Activated gamma-delta T cell (primary cell): ENCODE results near the gene MRPL40.
A peak's percentile ranks its signal among the peaks of the same experiment; 100 is the strongest.

Experiments used
- DNase-seq: peaks from one replicate; lab custom pipeline; 2025; lab: John Stamatoyannopoulos, UW
- total RNA-seq, 2 donors: gene quantifications; one replicate each; lab custom pipeline; 2026; lab: John Stamatoyannopoulos, UW

The MRPL40 gene
- total RNA-seq: 14.0 to 15.3 reads per million in 2 donors

DNA sequence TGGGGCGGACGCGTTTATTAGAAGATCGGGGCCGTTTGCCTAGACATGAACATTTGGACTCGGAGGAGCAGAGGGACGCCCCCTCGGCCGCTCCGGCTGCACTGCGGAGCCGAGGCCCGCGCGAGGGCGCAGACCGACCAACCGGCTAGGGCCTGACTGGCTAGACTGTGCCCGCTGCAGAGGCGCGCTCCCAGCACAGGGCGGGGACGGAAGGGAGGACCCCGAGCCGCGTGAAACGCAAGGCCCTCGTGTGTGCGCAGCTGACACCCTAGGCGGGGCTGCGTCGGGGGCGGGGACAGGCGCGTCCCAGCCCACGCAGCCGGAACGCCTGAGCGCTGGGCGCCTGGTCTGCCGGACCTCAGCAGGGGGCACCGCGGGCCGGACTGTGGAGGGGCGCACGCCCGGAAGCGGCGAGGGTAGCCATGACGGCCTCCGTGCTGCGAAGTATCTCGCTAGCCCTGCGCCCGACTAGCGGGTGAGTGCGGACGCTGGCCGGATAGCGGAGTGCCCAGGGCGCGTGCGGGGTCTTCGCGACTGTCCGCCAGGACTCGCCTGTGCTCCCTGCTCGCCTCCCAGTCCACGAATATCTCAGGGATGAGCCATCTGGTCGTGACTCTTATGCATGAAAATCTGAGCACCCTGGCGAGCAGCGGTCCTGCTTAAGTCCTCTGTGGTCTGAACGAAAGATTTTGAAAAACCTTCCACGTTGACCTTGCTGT lies at the start of gene MRPL40:
Gene MRPL40 (plus strand): TSS at position 413 of the 719 bp plus-strand sequence. CDS start 10 bp downstream, at position 423.
- DNase-seq: peak; percentile 77

- no peak for DNase-seq
These were observed 49.1 kb upstream of the MRPL40 start for GRCh38 chr22:19383292-19383691.

- no peak for DNase-seq
These were observed 47.0 kb upstream of the MRPL40 start for GRCh38 chr22:19385221-19385906.

GRCh38 chr22:19386248-19386647 lies 46.1 kb upstream of the MRPL40 start:
- no peak for DNase-seq

DNA sequence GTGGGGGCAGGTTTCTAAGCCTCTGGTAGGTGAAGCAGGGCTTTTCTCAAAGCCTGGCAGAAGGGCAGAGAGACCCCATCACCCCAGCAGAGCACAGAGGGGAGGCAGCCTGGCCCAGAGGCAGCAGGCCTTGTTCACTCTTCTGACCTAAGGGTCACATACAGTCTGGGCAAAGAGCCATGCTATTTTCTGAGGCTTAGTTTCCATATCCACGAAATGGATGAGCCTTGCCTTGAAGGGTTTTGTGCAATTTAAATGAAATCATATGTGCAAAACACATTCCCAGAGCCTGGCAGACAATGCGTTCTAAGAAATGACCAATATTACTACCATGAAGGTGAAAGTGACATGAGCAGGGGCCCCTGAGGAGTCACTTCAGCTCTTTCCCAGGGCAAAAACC lies 45.3 kb upstream of the MRPL40 start:
- DNase-seq: no peak

DNA sequence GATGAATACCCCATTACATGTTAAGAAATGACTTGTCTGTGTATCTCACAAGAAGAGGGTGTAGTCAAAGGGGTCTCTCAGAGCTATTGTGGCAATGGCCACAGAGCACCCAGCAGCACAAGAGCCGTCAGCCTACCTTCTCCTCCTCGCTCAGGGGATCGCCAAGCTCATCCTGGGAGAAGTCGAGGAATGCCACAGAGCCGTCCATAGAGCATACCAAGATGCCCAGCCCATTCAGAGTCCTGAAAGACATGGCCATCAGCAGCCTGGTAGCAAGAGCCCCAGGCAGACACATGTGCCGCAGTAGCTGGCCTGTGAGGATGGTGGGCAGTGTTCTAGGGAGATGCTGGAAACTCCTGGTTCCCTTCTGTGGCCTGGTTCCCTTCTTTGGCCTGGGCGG lies 44.8 kb upstream of the MRPL40 start:
- no peak for DNase-seq

DNA sequence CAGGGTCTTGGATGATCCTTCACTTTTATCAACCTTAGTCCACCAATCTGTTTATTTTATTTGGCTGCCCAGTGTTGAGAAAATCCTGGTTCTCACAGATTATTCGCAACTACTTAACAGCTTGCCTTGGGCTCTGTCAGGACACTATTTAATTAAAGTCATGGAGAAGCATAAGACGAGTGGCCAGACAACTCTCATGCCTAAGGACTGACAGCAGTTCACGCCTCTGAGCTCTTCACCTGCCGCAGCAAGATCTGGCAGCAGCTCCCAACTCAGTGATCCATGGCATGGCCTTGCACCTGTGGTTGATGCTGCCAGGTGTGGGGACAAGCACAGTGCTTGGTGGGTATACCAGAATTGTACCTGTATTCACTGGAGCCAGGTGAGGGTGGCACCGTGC lies 38.6 kb upstream of the MRPL40 start:
- no peak for DNase-seq

DNA sequence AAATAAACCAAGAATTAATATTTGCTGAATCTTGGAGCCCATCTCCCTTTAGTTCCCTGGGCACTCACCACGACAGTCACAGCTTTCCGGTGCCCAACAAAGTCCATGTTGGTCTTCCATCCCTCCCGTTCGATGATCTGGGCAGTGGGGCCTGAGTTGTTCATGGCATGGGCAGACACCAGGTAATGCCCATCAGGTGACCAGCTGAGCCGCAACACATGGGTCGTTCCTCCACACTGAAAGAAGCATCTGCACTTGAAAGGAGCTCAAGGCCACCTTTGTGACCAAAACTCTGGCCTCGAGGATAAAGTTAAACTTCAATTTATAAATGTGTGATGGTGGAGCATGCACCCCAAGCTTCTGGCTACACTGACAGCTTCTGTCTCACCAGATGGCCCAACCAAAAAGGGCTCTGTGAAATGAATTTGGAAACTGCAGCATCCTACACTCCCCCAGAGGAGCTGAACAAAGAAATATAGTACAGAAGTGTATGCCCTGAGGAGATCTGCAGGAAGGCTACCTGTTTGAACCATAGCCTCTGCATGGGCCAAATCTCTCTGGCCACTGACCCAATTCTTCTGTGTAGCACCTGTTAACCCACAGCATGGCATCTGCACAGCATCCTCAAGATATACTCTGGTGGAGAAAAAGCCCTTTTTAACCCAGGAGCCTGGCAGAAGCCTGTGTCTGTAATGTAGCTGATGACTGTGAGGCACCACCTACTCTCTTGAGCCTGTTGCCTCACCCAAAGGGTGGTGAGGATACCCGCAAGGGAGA lies 37.9 kb upstream of the MRPL40 start:
- DNase-seq: no peak

- no peak for DNase-seq
These were observed 37.1 kb upstream of the MRPL40 start for GRCh38 chr22:19395276-19395675.

DNA sequence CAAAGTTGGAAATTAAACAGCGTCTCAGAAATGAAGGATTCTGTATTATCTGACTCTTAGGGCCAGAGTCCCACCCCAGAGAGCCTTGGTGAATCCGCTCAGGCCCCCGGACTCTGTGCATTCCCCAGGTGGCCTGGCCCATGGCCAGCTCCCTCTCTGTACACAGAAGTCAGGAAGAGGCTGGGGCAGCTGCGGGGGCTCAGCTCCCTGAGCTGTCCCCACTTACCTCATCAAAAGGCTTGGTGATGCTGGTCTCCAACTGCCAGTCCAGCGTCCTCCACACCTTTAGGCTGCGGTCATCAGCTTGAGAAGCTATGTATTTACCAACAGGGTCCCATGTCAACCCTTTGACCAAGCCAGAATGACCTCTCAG lies 35.8 kb upstream of the MRPL40 start:
- DNase-seq: no peak

- no peak for DNase-seq
These were observed 35.2 kb upstream of the MRPL40 start for GRCh38 chr22:19396934-19397733.

- no peak for DNase-seq
These were observed 34.6 kb upstream of the MRPL40 start for GRCh38 chr22:19397734-19398104.

DNA sequence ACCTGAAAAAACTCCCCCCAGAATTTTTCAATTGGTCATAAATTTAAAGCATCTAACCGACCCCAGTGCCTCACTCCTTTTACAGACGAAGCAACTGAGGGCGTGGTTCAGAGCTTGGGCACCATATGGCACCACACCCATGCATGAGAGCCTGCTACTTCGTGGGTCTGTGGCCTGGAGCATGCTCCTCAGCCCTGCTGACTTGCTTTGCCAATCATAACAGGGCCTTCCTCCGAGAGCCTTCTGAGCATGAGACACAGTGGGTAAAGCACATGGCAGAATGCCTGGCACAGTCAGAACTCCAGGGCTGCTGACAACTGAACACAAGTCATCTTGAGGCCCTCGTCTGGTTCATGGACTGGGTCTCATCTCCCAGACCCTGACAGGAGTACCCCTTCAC lies 34.1 kb upstream of the MRPL40 start:
- no peak for DNase-seq

GRCh38 chr22:19398652-19399051 lies 33.7 kb upstream of the MRPL40 start:
- no peak for DNase-seq

DNA sequence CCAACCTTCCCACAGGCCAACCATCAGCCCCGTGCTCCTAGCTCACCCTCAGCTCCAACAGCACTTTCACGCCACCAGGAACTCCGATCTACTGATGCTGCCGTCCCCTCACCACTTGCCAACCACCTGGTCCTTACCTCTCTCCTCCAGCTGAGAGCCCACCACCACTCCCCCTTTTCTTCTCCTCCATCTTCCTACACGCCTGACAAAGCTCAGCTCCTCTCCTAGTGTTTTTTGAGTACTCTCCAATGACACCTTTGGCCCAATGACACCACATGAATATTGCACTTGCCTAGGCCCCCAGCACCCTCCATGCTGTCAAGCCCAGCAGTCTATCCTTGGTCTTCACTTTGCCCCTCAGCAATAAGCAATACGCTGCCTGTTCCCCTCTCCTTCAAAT lies 31.5 kb upstream of the MRPL40 start:
- DNase-seq: no peak

- DNase-seq: no peak
These were observed 30.9 kb upstream of the MRPL40 start for GRCh38 chr22:19401483-19401882.

DNA sequence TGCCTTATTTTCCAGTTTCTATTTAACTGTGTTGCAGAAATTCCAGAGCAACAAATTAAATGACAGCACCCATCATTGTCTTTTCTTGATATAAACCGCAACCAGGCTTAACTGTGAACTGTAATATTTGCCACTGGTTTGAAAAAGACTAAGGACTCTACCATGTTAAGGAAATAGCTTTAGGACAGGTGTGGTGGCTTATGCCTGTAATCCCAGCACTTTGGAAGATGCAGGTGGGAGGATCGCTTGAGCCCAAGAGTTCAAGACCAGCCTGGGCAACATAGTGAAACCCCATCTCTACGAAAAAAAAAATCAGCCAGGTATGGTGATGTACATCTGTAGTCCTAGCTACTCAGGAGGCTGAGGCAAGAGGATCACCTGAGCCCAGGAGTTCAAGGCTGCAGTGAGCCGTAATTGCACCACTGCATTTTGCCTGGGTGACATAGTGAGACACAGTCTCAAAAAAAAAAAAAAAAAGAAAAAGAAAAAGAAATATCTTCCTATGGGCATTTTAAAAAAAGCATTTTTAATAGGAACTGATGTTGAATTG lies 29.6 kb upstream of the MRPL40 start:
- no peak for DNase-seq

GRCh38 chr22:19404676-19405075 lies 27.7 kb upstream of the MRPL40 start:
- DNase-seq: no peak

GRCh38 chr22:19405133-19405532 lies 27.2 kb upstream of the MRPL40 start:
- DNase-seq: no peak

GRCh38 chr22:19405652-19406051 lies 26.7 kb upstream of the MRPL40 start:
- no peak for DNase-seq

GRCh38 chr22:19406281-19406811 lies 26.0 kb upstream of the MRPL40 start:
- no peak for DNase-seq
